Measurements from ENCODE around the gene RPS24.
"Not testable (repeated sequence)": the region's sequence is repeated elsewhere in the genome, so short reads cannot be mapped to it uniquely, and the experiment has no call there.

Gene RPS24

GRCh38 chr10:78033637-78034470, at the start of gene RPS24:
RPS24 (plus strand) TSS chr10:78033863; CDS start chr10:78033902, 39 bp downstream.
- peak; percentile 98 for DNase-seq (ENCODE audit: low spot score)

- DNase-seq (ENCODE audit: low spot score), result no peak
These were observed 48.7 kb upstream of the RPS24 start for GRCh38 chr10:77984986-77985385.

- no peak for DNase-seq (ENCODE audit: low spot score)
These were observed 45.9 kb upstream of the RPS24 start for GRCh38 chr10:77987671-77988255.

GRCh38 chr10:77989081-77989724, 44.5 kb upstream of the RPS24 start:
- DNase-seq (ENCODE audit: low spot score), result peak; percentile 88

GRCh38 chr10:77993620-77994019, 40.0 kb upstream of the RPS24 start:
- no peak for DNase-seq (ENCODE audit: low spot score)

- DNase-seq (ENCODE audit: low spot score), result not testable (repeated sequence)
These were observed 34.9 kb upstream of the RPS24 start for GRCh38 chr10:77998780-77999179.

GRCh38 chr10:78000206-78000605, 33.5 kb upstream of the RPS24 start:
- DNase-seq (ENCODE audit: low spot score), result no peak

GRCh38 chr10:78000956-78001472, 32.6 kb upstream of the RPS24 start:
- DNase-seq (ENCODE audit: low spot score), result peak; percentile 79

- no peak for DNase-seq (ENCODE audit: low spot score)
These were observed 30.9 kb upstream of the RPS24 start for GRCh38 chr10:78002541-78003288.

GRCh38 chr10:78004215-78005026, 29.2 kb upstream of the RPS24 start:
- peak; percentile 88 for DNase-seq (ENCODE audit: low spot score)

GRCh38 chr10:78007172-78007571, 26.5 kb upstream of the RPS24 start:
- DNase-seq (ENCODE audit: low spot score), result no peak

- no peak for DNase-seq (ENCODE audit: low spot score)
These were observed 24.0 kb upstream of the RPS24 start for GRCh38 chr10:78009662-78010061.

GRCh38 chr10:78010278-78010677, 23.4 kb upstream of the RPS24 start:
- no peak for DNase-seq (ENCODE audit: low spot score)

- no peak for DNase-seq (ENCODE audit: low spot score)
These were observed 22.6 kb upstream of the RPS24 start for GRCh38 chr10:78011065-78011464.

- DNase-seq (ENCODE audit: low spot score), result no peak
These were observed 20.1 kb upstream of the RPS24 start for GRCh38 chr10:78013564-78013963.

- no peak for DNase-seq (ENCODE audit: low spot score)
These were observed 18.1 kb upstream of the RPS24 start for GRCh38 chr10:78015546-78015945.

- DNase-seq (ENCODE audit: low spot score), result no peak
These were observed 15.8 kb upstream of the RPS24 start for GRCh38 chr10:78017856-78018255.

- DNase-seq (ENCODE audit: low spot score), result no peak
These were observed 14.4 kb upstream of the RPS24 start for GRCh38 chr10:78019264-78019663.

GRCh38 chr10:78021201-78021600, 12.5 kb upstream of the RPS24 start:
- no peak for DNase-seq (ENCODE audit: low spot score)

- DNase-seq (ENCODE audit: low spot score), result no peak
These were observed 9.9 kb upstream of the RPS24 start for GRCh38 chr10:78023741-78024140.

- DNase-seq (ENCODE audit: low spot score), result no peak
These were observed 7.8 kb upstream of the RPS24 start for GRCh38 chr10:78025685-78026364.

Measured in cerebellar cortex (tissue), 1 donor.